PC-9 (cell line): ENCODE measurements around the gene DAB1.

Experiments used
- CTCF ChIP-seq: fragments of 200-600 bp; sonication (generic); conservative IDR thresholded peaks from 2 replicates; pipeline ENCODE4 v1.6.1; 2017; ENCODE audit warnings: mixed run types, antibody characterized with exemption, mild to moderate bottlenecking, moderate library complexity
- EZH2 ChIP-seq: fragments of 200-600 bp; sonication (generic); IDR thresholded peaks from 2 replicates; pipeline ENCODE4 v1.8.0; 2017; ENCODE audit warnings: antibody characterized with exemption, low read depth

GRCh38 chr1:57131701-57132394 is 292.0 kb downstream of the DAB1 start:
- TF ChIP-seq CTCF (no peak), EZH2 (no peak)
